ENCODE results near the gene LIM2. TPM values are rescaled to one million over a fixed set of nuclear protein-coding genes. Genes with fewer than 3 reads are reported as not detected.

Gene LIM2
- total and polyA plus RNA-seq, 2 experiments from 2014 or later = not detected

GRCh38 chr19:51418707-51419106 is 30.9 kb upstream of the LIM2 start (continued):
- no peak for TF ChIP-seq REST (IDR thresholded peaks at IDR 0.05; ENCODE audit: unreplicated experiment)

- H3K36me3 Mint-ChIP-seq (ENCODE audit: low read depth) = 0 out of 3 replicates have a peak, but pooled peaks cover 3% of the 10 kb centered on the region
- Histone ChIP-seq H3K9me2 (ENCODE audit: insufficient read depth) (no peaks in the 10 kb centered on the region), H3K36me3 (ENCODE audit: insufficient read depth) (no peaks in the 10 kb centered on the region), H3K27me3 (ENCODE audit: insufficient read depth) (peaks cover 10% of the 10 kb centered on the region; the same call in 1 of the 2 replicates), H3K4me1 (ENCODE audit: insufficient read depth) (peaks cover 6% of the 10 kb centered on the region; the same call in 1 of the 2 replicates), H3K4me3 (no peak overlapping the region), H4K20me1 (replicated peaks; ENCODE audit: insufficient read depth) (no peaks in the 10 kb centered on the region), H3K4me2 (no peak overlapping the region), H3F3A (replicated peaks; ENCODE audit: low read depth) (no peaks in the 10 kb centered on the region), H2AFZ (no peak overlapping the region), H3K79me2 (replicated peaks; ENCODE audit: insufficient read depth) (no peaks in the 10 kb centered on the region), H3K27ac (ENCODE audit: low read depth) (no peak overlapping the region)
- H3K9me3 Mint-ChIP-seq = peaks cover 4% of the 10 kb centered on the region; the same call in 1 of the 3 replicates
- ATAC-seq (no peak), DNase-seq (ENCODE audit: low spot score) (no peak)
- peaks cover 10% of the 10 kb centered on the region; the same call in 2 of the 3 replicates for H3K4me1 Mint-ChIP-seq
- no peak overlapping the region for H3K4me3 Mint-ChIP-seq
- H3K27ac Mint-ChIP-seq = no peak overlapping the region
- peaks cover 33% of the 10 kb centered on the region for H3K27me3 Mint-ChIP-seq (ENCODE audit: insufficient read depth, low read depth, poor library complexity)
- no peak for TF ChIP-seq ETS1 (IDR thresholded peaks at IDR 0.05)
- no peak for TF ChIP-seq POLR2AphosphoS5 (IDR thresholded peaks at IDR 0.05; ENCODE audit: low read depth)
- TF ChIP-seq NANOG (IDR thresholded peaks at IDR 0.05; ENCODE audit: borderline replicate concordance) = no peak
- no peak for TF ChIP-seq ZNF331 (CRISPR knock-in tag; IDR thresholded peaks at IDR 0.05; ENCODE audit: low read depth)
- TF ChIP-seq EZH2phosphoT487 (IDR thresholded peaks at IDR 0.05; ENCODE audit: unreplicated experiment) = no peak
- no peak for TF ChIP-seq ZNF114 (CRISPR knock-in tag; IDR thresholded peaks at IDR 0.05)
- TF ChIP-seq JUNB (IDR thresholded peaks at IDR 0.05; ENCODE audit: unreplicated experiment) = no peak
- TF ChIP-seq EZH2 (IDR thresholded peaks at IDR 0.05; ENCODE audit: low read depth, unreplicated experiment) = no peak
- no peak for TF ChIP-seq CTCF (conservative IDR thresholded peaks at IDR 0.05; ENCODE audit: low read depth in 2 of 2)
- TF ChIP-seq STAT1 (IDR thresholded peaks at IDR 0.05; ENCODE audit: unreplicated experiment) = no peak
- no peak for TF ChIP-seq REST (IDR thresholded peaks at IDR 0.05; ENCODE audit: unreplicated experiment)
Measured at GRCh38 chr19:51417810-51418157, 30.0 kb upstream of the LIM2 start.
